Fibroblast of lung (primary cell): ENCODE data around the gene ZFYVE28. TPM values are rescaled to one million over a fixed set of nuclear protein-coding genes. Genes with fewer than 3 reads are reported as not detected.
"Not testable (repeated sequence)": the region's sequence is repeated elsewhere in the genome, so short reads cannot be mapped to it uniquely, and the experiment has no call there.

Experiments used
- DNase-seq, 2 donors: peaks; one replicate each; pipeline versions ENCODE4 v3.0.0 to v3.0.0-alpha.2; 2010; ENCODE audit warnings: low read depth in 2 of 2
- H2AFZ ChIP-seq: 2 replicates; pipeline ENCODE4 v1.5.1; 2012; ENCODE audit warnings: low read length, control low read depth, inconsistent platforms
- H3K27ac ChIP-seq: 2 replicates; pipeline ENCODE4 v1.5.1; 2011; ENCODE audit warnings: low read length, control low read depth; ENCODE audit not compliant: insufficient read depth
- H3K27me3 ChIP-seq: 2 replicates; pipeline ENCODE4 v1.5.1; 2011; ENCODE audit warnings: mild to moderate bottlenecking, low read length; ENCODE audit not compliant: control insufficient read depth, insufficient read depth
- H3K36me3 ChIP-seq: 2 replicates; pipeline ENCODE4 v1.5.1; 2011; ENCODE audit warnings: low read length; ENCODE audit not compliant: control insufficient read depth, insufficient read depth
- H3K4me1 ChIP-seq: 2 replicates; pipeline ENCODE4 v1.5.1; 2011; ENCODE audit warnings: low read length; ENCODE audit not compliant: control insufficient read depth, insufficient read depth; ENCODE audit errors: extremely low read depth
- H3K4me2 ChIP-seq: 2 replicates; pipeline ENCODE4 v1.5.1; 2011; ENCODE audit warnings: low read length, control low read depth; ENCODE audit not compliant: insufficient read depth; ENCODE audit errors: extremely low read depth
- H3K4me3 ChIP-seq, 4 experiments: fragments of 200-600 bp in 1 of 4; sonication (generic) in 1 of 4; replicated peaks in 1 of 4; 2 replicates each; pipeline ENCODE4 v1.5.1; 2011 to 2016; ENCODE audit warnings: low read length in 4 of 4, low read depth in 3 of 4, mild to moderate bottlenecking in 3 of 4, control low read depth in 2 of 4, inconsistent platforms in 1 of 4, mixed read lengths in 1 of 4; ENCODE audit not compliant: insufficient read depth in 1 of 4; ENCODE audit errors: control extremely low read depth in 1 of 4
- H3K79me2 ChIP-seq: 2 replicates; pipeline ENCODE4 v1.5.1; 2012; ENCODE audit warnings: mild to moderate bottlenecking, low read length, inconsistent platforms; ENCODE audit not compliant: control insufficient read depth, insufficient read depth
- H3K9ac ChIP-seq: 2 replicates; pipeline ENCODE4 v1.5.1; 2011; ENCODE audit warnings: mild to moderate bottlenecking, low read length, control low read depth; ENCODE audit not compliant: insufficient read depth
- H3K9me3 ChIP-seq: 2 replicates; pipeline ENCODE4 v1.5.1; 2012; ENCODE audit warnings: low read depth, low read length; ENCODE audit not compliant: control insufficient read depth, insufficient read depth
- H4K20me1 ChIP-seq: 2 replicates; pipeline ENCODE4 v1.5.1; 2011; ENCODE audit warnings: low read length; ENCODE audit not compliant: control insufficient read depth, insufficient read depth; ENCODE audit errors: extremely low read depth
- EZH2 ChIP-seq: IDR thresholded peaks from 2 replicates; pipeline ENCODE4 v1.5.1; 2012; ENCODE audit warnings: low read length, control low read depth, mild to moderate bottlenecking; ENCODE audit errors: missing control alignments
- polyA plus RNA-seq, 2 donors: library from polyadenylated mRNA; depleted of rRNA in 1 of 2; stranded (reverse) in 1 of 2; unstranded in 1 of 2; fragments of >200 nt; gene quantifications; 2 replicates each; pipeline ENCODE4 v1.2.1, GENCODE V29; 2011 to 2012; ENCODE audit warnings: missing spikeins in 1 of 2
- total RNA-seq: library from RNA; depleted of rRNA; stranded (reverse); fragments of >200 nt; gene quantifications from 2 replicates; pipeline ENCODE4 v1.2.1, GENCODE V29; 2014
- TF ChIP-seq, protein P1 (sequence below), 2 donors: IDR thresholded peaks in 1 of 2; conservative IDR thresholded peaks in 1 of 2; 1 replicate in 1 of 2; 2 replicates in 1 of 2; pipeline ENCODE4 v1.5.1; 2011 to 2012; ENCODE audit warnings: low read length in 2 of 2, control low read depth in 1 of 2, inconsistent platforms in 1 of 2, low read depth in 1 of 2, mild to moderate bottlenecking in 1 of 2

Gene ZFYVE28
- total and polyA plus RNA-seq, 2 donors (not counting 1 experiment from before 2014, with no cell fraction given) = 2.4 to 11.6 TPM

GRCh38 chr4:2231082-2231481, 187.4 kb downstream of the ZFYVE28 start:
- Histone ChIP-seq H3K4me2 (no peak overlapping the region), H3K27ac (no peak overlapping the region), H2AFZ (no peak overlapping the region), H4K20me1 (no peaks in the 10 kb centered on the region), H3K36me3 (peaks cover 3% of the 10 kb centered on the region), H3K27me3 (no peaks in the 10 kb centered on the region), H3K79me2 (no peaks in the 10 kb centered on the region), H3K9ac (no peak overlapping the region), H3K4me3 (no peak overlapping the region), H3K9me3 (no peaks in the 10 kb centered on the region), H3K4me1 (no peaks in the 10 kb centered on the region)
- DNase-seq = no peak
- TF ChIP-seq EZH2 = no peak
- TF ChIP-seq, protein P1, sequence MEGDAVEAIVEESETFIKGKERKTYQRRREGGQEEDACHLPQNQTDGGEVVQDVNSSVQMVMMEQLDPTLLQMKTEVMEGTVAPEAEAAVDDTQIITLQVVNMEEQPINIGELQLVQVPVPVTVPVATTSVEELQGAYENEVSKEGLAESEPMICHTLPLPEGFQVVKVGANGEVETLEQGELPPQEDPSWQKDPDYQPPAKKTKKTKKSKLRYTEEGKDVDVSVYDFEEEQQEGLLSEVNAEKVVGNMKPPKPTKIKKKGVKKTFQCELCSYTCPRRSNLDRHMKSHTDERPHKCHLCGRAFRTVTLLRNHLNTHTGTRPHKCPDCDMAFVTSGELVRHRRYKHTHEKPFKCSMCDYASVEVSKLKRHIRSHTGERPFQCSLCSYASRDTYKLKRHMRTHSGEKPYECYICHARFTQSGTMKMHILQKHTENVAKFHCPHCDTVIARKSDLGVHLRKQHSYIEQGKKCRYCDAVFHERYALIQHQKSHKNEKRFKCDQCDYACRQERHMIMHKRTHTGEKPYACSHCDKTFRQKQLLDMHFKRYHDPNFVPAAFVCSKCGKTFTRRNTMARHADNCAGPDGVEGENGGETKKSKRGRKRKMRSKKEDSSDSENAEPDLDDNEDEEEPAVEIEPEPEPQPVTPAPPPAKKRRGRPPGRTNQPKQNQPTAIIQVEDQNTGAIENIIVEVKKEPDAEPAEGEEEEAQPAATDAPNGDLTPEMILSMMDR (conservative IDR thresholded peaks at IDR 0.05 in 1 of 2, IDR thresholded peaks at IDR 0.05 in 1 of 2; ENCODE audit: low read depth in 1 of 2, low read length in 2 of 2) = no peak

DNA sequence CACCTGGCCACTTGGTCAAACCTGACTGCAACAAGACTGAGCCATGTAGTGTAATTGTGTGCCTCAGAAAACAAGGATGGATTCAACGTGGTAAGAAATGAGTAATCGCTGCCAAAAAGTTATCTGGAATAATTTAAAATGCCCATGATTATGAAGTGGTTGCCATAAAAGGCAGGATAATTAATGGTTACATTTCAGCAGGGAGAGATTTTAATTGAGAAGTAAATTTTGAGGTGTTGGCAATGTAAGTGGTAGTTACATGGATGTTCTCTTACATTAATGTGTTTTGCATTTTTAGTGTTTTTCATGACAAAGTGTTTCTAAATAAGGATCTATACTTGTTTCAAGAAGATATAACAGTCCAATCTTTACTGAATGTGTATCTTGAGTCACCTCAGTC, 192.2 kb downstream of the ZFYVE28 start:
- no peak for DNase-seq
- TF ChIP-seq, protein P1 (conservative IDR thresholded peaks at IDR 0.05 in 1 of 2, IDR thresholded peaks at IDR 0.05 in 1 of 2; ENCODE audit: low read depth in 1 of 2, low read length in 2 of 2) = no peak
- TF ChIP-seq EZH2 = no peak
- no peaks in the 10 kb centered on the region for H3K9me3 ChIP-seq
- H4K20me1 ChIP-seq = no peaks in the 10 kb centered on the region
- no peak overlapping the region for H3K27ac ChIP-seq
- H3K9ac ChIP-seq = no peak overlapping the region
- H3K27me3 ChIP-seq = no peaks in the 10 kb centered on the region
- H2AFZ ChIP-seq = no peak overlapping the region
- H3K79me2 ChIP-seq = no peaks in the 10 kb centered on the region
- no peaks in the 10 kb centered on the region for H3K36me3 ChIP-seq
- H3K4me2 ChIP-seq = no peak overlapping the region
- H3K4me1 ChIP-seq = no peaks in the 10 kb centered on the region
- H3K4me3 ChIP-seq = no peak overlapping the region

DNA sequence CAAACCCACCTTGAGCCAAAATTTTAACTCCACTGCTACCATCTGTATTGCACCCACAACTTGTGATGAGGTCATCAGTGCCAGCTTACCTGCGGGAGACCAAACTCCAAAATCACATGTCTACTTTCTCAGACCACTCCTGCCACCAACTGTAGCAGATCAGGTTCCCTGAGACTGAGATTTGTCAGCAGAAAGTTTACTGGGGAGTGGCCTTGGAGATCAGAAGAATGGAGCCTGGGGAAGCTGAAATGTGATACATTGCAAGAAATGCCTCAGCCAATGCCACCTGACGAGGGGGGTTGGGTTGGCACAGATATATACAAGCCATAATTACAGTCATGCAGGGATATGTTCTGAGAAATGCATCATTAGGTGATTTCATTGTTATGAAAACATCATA, 195.6 kb downstream of the ZFYVE28 start:
- Histone ChIP-seq H2AFZ (no peak overlapping the region), H3K9me3 (no peaks in the 10 kb centered on the region), H3K27me3 (no peaks in the 10 kb centered on the region), H3K4me2 (no peak overlapping the region), H3K4me1 (no peaks in the 10 kb centered on the region), H4K20me1 (no peaks in the 10 kb centered on the region), H3K9ac (no peak overlapping the region), H3K79me2 (no peaks in the 10 kb centered on the region), H3K27ac (no peak overlapping the region), H3K36me3 (no peaks in the 10 kb centered on the region), H3K4me3 (no peak overlapping the region)
- DNase-seq = no peak
- TF ChIP-seq, protein P1 (conservative IDR thresholded peaks at IDR 0.05 in 1 of 2, IDR thresholded peaks at IDR 0.05 in 1 of 2; ENCODE audit: low read depth in 1 of 2, low read length in 2 of 2) = no peak
- no peak for TF ChIP-seq EZH2

GRCh38 chr4:2221378-2221777, 197.1 kb downstream of the ZFYVE28 start:
- not testable (repeated sequence) for H3K36me3 ChIP-seq, H3K79me2 ChIP-seq, H3K4me2 ChIP-seq, H4K20me1 ChIP-seq, H3K27me3 ChIP-seq, H3K9me3 ChIP-seq, H3K9ac ChIP-seq, DNase-seq, H2AFZ ChIP-seq, H3K4me3 ChIP-seq, H3K4me1 ChIP-seq, H3K27ac ChIP-seq
